Lung (tissue), 5 donors: ENCODE data around the gene TRIM25. TPM values are rescaled to one million over a fixed set of nuclear protein-coding genes. Genes with fewer than 3 reads are reported as not detected.

ENCODE experiments used
- polyA plus RNA-seq, 2 donors: library from polyadenylated mRNA; stranded (reverse); fragments of 200-250 nt; gene quantifications; one replicate each; pipeline ENCODE4 v1.2.1, GENCODE V29; 2013
- small RNA-seq: library from RNA; depleted of rRNA; stranded (forward); fragments of <200 nt; gene quantifications from one replicate; pipeline ENCODE3, GENCODE V24; 2014; ENCODE audit warnings: low replicate concordance
- total RNA-seq, 2 donors: library from RNA; depleted of rRNA in 1 of 2; stranded (reverse); fragments of >200 nt in 1 of 2; gene quantifications; one replicate each; pipeline ENCODE4 v1.2.1, GENCODE V29; 2014 to 2021
- donor health status: Bipolar disorder and iron deficiency.
- donor health status: healthy.
- donor health status: DM: yes; HTN: yes; CAD: no.

The TRIM25 gene
- total and polyA plus RNA-seq, 4 donors: 22.7 to 88.7 (median 43.7) TPM

Small RNA genes within 50 kb of the gene (small RNA-seq; reads per million reads assigned to genes)
- gene AC015912.2 (not detected), gene RNU6-1158P (not detected)

Other genes starting within 250 kb of the TRIM25 start
- gene C17orf67, start 80.1 kb downstream of the TRIM25 start, total RNA-seq: 1 to 10 TPM; 1.6 to 1.8 TPM
- 1 to 10 TPM in 1 of 2 donors, under 1 TPM in 1; 0.64 to 2.8 TPM for gene C17orf67, start 80.1 kb downstream of the TRIM25 start, polyA plus RNA-seq
- 10 to 100 TPM in 1 of 2 donors, 1 to 10 TPM in 1; 8.6 to 38.2 TPM for gene DGKE, start 79.9 kb downstream of the TRIM25 start, total RNA-seq
- gene DGKE, start 79.9 kb downstream of the TRIM25 start, polyA plus RNA-seq: 1 to 10 TPM; 1.5 to 2.8 TPM
- gene COIL, start 47.0 kb upstream of the TRIM25 start, total RNA-seq: 10 to 100 TPM in 1 of 2 donors, 1 to 10 TPM in 1; 9.9 to 21.4 TPM
- gene COIL, start 47.0 kb upstream of the TRIM25 start, polyA plus RNA-seq: 1 to 10 TPM; 7.2 to 9.5 TPM
- 100 to 1,000 TPM in 1 of 2 donors, 10 to 100 TPM in 1; 49.5 to 105 TPM for gene SCPEP1, start 64.1 kb upstream of the TRIM25 start, total RNA-seq
- 100 to 1,000 TPM in 1 of 2 donors, 10 to 100 TPM in 1; 77.3 to 122 TPM for gene SCPEP1, start 64.1 kb upstream of the TRIM25 start, polyA plus RNA-seq
- 10 to 100 TPM; 32.7 to 46.4 TPM for gene AKAP1, start 171.2 kb upstream of the TRIM25 start, total RNA-seq
- gene AKAP1, start 171.2 kb upstream of the TRIM25 start, polyA plus RNA-seq: 10 to 100 TPM; 23.1 to 26.9 TPM